Muscle of back (tissue), 11 donors: Measurements from ENCODE around the gene ANKRD44. TPM values are rescaled to one million over a fixed set of nuclear protein-coding genes. Genes with fewer than 3 reads are reported as not detected.

Experiments used
- DNase-seq, 3 donors: peaks; one replicate each; pipeline versions ENCODE4 v3.0.0 to v3.0.0-alpha.2; 2013
- polyA plus RNA-seq, 10 donors: library from polyadenylated mRNA; unstranded; fragments of 120-200 nt; gene quantifications; one replicate each; pipeline ENCODE4 v1.2.1, GENCODE V29; 2013; ENCODE audit not compliant: insufficient read length in 10 of 10

ANKRD44 gene
- polyA plus RNA-seq, 10 donors, result 8.9 to 27.0 (median 16.6) TPM

DNA sequence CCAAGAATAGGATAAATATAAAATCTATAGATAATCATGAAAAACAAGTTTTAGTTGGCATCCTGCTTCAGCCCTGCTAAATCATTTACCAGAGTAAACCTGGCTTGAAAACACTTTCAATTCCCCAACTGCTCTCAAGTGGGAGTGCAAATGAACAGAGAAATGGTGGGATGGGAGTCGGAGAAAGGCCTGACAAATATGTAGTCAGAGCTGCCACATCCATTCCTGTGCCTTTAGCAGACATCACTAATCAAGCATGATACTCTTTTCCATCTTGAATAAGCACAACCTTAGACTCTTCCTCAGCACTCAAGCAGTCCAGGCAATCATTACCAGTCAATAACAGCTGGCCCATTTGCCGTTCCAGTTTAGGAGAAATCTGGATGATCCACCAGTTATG lies 101.3 kb downstream of the ANKRD44 start:
- no peak for DNase-seq

GRCh38 chr2:197208841-197209240 lies 101.7 kb downstream of the ANKRD44 start:
- no peak for DNase-seq

DNA sequence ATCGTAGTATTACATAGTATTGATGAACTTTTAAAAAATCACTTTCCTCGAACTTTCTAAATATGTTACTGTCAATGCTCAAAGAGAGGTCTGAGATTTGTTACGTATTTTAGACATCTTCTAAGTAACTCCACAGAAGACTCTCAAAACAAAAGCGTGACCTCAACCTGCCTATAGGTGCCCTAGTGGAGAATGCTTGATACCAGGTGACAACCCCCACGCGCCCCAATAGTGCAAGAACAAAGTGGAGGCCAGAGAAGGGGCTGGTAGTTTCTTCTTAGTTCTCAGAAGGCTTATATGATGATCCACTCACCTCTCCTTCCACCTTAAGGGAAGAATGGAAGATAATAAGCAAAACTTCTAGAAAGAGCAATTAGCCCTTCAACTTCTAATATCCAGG lies 102.6 kb downstream of the ANKRD44 start:
- no peak for DNase-seq

DNA sequence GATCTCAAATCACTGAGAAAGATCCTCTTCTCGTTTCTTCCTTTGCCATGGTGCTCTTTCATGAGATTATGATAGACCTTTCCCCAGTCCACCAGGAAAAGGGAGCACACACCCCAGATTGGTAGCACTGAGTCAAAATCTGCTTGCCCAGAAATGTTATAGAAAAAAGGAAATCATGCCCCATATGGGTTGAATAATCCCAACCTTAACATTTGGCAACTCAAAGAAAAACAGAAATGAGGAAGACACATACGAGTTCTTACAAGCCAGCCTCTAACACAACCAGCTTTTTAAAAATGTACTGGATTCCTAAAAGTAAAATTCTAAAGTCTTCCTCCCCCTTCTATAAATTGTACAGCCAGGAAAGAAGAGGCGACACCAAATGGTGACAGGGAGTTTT lies 103.0 kb downstream of the ANKRD44 start:
- DNase-seq, result no peak

DNA sequence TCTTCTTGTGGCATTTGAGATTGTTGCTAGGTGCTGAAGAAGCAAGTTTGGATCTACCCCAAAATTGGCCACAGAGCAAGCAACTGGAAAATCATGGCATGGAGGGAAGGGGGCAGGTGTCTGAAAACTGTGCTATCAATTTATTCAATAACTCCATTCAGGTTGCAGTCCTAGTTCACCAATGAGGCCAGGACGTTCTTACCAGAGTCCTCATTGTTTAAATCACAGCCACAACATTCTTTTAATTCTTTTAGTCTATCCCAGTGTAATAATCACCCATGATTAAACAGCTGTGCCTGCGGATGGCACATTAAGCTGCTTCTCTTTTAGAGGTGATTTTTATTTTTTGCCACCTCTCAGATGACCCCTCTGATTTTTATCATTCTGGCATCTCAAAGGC lies 103.5 kb downstream of the ANKRD44 start:
- DNase-seq, result no peak

GRCh38 chr2:197205585-197206215 lies 104.9 kb downstream of the ANKRD44 start:
- no peak for DNase-seq

DNA sequence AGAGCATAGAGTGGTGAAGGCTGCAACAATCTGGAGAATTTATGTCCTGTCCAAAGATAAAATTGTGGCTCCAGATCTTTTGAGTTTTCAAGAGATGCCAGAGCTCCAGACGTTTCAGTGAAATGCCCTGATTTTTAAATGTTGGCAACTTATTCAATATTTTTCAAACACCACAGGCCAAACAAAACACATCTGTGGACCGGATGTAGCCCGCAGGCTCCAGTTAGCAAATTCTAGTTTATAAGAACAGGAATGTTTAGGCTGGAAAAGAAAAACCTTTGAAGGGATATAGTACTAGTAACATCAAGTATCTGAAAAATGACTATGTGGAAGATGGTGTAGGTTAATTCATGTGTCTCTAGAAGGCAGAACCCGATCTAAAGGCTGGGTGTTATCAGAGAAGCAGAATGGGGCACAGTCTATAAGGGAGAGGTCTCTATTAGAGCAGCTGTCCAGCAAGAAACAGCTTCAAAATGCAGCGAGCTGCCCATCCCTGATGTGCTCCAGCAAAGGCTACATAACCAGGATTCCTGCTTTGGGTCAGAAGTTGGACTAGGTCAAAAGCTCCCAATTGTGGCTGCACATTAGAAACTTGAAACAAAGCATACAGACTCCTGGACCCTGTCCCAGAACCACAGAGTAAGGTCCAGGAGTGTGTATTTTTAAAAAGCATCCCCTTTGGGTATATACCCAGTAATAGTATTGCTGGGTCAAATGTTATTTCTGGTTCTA lies 105.9 kb downstream of the ANKRD44 start:
- DNase-seq, result no peak

DNA sequence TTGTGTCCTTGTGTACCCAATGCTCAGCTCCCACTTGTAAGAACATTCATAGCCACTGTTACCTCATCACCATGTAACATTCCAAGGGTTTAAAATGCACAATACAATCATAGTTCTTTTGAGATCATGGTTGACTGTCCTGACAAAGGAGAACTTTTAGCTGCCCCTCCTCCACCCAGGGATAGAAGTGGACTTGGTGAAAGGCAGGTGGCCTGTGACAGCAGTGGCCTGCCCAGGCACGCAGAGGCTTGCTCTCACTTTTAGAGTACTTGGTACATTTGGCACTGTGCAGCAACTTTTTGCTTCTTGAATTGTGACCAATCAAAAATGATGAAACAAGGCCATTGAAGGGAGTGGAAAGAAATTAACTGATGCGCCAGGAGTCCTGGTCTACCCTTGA lies 108.7 kb downstream of the ANKRD44 start:
- DNase-seq, result no peak

- DNase-seq, result no peak
Observed at GRCh38 chr2:197200762-197201058, 109.9 kb downstream of the ANKRD44 start.

DNA sequence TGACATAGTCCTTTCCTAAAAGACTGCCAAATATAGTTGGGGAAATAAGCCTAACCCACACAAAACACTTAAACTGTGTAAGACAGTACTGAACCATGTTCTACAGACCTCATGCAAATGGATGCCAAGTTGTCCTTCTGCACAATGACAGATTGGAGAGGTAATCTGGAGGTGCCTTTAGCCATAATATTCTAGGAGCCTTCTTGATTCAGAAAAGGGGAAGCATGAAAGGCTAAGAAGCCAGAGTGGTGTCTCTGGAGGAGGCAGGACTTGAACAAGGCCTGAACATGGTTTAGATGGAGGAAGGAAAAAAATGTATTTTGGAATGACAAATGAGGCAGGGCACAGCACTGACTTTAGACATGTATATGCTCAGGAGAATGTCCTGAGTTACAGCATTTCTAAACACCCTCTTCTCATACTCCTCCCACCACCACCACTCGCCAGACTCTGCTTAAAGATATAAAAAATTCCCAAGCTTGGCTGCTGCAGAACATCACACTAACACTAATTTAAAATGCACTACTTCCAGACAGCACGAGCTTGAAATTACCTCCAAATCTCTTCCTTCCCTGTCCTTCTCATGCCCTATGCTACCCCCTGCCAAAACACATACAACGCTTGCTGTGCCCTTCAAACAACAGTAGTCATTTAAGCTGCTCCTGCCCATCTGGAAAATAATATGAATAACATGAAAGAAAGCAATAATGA lies 110.4 kb downstream of the ANKRD44 start:
- no peak for DNase-seq

DNA sequence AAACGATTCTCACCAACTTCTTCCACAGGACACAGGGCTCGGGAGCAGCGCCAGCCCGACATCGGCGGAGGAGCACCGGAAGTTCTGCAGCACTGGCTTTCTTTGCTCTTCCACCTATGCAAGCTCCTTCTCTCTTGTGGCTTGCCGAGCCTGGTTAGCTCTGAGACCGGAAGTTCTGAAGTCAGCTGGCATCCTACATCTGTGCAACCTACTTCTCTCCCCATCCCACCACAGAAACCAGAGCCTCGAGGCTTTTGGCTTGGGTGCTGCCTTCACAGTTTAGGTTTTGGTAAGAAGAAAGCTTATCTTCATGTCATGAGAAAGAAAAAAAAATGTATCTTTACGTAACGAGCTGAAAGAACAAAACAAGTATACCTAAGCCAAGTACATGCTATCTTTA lies 111.7 kb downstream of the ANKRD44 start:
- no peak for DNase-seq

GRCh38 chr2:197197895-197198311 lies 112.7 kb downstream of the ANKRD44 start:
- no peak for DNase-seq

GRCh38 chr2:197196541-197197180 lies 113.9 kb downstream of the ANKRD44 start:
- DNase-seq, result no peak

DNA sequence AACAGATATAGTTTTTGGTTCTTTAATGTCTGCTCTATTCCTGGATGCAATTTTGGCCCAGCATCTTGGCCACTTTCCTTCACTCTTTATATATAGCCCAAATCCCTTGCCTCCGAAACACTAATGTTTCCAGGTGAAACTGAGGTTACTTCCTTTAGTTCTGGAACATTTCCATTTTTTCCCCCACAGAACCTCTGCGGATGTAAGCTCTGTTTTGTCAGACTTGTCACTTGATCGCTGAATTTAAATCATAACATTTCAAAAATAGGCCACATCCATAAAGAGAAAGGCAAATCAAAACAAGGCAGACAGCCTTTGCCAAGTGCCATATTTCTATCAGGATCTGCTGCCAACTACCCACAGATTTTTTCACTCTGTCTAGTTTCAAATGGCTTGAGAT lies 115.1 kb downstream of the ANKRD44 start:
- DNase-seq, result peak in 2 of 3 donors; percentile 58 to 82

DNA sequence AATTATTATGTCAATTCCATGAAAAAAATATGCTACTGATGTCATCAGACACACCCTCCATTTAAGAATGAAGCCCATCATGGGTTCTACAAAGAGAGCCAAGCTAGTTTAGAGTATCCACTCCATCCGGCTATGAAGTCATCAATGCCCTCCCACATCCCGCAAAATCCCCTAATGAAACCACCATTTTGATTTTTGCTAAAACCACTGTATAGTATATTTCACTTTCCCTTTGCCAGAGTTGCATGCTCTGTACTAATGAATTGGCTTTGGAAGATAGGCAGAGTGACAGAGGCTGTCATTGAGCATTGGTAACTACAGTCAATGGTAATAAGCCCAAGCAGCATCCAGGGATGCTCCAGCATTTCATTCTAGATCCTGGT lies 118.6 kb downstream of the ANKRD44 start:
- no peak for DNase-seq

DNA sequence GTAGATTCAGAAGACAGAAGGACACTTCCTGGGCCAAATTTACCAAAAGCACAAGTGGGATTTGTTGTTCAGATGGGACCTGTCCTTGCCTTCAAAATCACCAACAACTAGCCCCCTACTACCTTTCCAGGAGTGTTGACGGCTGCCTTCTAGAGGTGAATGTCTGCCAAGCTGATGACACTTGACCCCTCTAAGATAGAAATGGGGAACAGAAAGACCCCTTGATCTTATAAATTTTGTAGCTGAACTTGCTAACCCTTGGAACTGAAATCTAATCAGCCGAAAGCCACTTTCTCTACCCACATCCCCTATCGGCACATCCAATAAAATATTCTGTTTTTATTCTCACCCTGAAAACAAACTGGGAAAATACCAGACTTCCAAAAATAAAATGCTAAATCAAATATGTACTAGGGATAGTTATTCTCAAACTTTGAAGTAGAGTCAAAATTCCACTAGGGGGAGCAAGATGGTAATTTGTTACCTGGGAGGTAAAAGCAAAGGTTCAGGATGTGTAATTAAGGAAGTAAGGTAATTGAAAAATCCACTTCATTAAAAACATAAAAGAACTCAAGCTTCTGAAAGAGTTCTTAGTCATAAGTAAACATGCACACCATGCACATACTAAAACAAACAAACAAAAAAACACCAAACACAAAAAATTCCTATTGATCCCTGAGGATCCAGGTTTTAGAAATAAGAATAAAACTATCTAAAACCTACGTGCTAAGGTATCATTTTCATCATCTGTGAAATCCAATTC lies 119.2 kb downstream of the ANKRD44 start:
- peak in 1 of 3 donors; percentile 44 for DNase-seq

DNA sequence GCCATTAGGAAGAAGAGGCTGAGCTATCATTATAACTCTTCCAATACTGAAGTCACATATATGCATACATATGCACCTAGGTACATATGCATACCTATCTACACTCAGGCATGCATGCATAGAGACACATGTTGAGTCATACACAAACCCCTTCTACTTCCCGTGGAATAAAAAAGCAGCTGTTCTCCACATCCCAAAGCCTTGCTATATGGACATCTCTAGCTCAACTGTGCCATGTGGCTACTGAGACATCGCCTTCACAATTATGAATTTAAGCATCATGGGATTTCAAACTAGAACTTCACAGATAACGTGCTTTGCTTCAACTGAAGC lies 120.5 kb downstream of the ANKRD44 start:
- no peak for DNase-seq

DNA sequence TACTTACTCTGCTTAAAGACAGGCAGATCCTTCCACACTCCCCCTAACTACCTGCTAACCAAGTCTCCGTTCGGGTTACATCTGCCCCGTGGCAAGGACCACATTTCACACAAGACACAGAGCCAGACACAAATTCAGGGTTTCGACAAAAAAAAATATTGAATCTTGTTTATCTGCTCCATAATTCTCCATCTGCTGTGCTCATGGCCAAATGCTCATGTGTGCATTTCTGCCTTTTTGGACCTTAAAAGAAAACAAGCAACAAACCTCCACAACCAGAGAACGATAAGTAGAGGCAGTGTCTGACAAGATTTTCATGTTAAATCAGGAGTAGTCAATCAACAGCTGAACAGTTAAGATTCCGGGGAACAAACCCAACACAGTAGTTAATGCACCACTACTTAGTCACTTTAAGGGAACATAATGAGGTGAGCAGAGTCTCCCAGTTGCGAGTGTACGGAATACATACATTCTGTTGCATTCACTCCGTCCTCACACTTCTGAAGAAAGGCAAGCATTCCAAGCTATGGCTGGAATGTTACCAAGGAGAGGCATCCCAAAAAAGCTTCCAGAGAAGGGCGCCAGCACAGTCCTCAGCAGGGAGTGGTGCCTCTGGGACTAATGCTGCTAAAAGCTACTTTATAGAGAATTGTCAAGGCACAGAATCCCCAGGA lies 121.0 kb downstream of the ANKRD44 start:
- no peak for DNase-seq

DNA sequence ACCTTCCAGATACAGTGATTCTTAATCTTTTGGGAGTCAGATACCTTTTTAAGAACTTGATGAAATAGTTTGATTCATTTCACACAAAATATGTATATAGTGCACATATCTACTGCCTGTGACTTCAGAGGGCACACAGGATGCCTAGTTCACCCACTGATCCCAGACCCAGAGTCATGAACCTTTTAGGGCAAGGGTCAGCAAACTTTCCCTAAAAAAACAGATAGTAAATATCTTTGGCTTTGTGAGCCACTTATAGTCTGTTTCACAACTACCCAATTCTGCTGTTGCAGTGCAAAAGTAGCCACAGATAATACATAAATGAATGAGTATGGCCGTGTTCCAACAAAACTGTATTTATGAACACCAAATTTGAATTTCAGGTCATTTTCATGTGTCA lies 124.9 kb downstream of the ANKRD44 start:
- DNase-seq, result no peak

DNA sequence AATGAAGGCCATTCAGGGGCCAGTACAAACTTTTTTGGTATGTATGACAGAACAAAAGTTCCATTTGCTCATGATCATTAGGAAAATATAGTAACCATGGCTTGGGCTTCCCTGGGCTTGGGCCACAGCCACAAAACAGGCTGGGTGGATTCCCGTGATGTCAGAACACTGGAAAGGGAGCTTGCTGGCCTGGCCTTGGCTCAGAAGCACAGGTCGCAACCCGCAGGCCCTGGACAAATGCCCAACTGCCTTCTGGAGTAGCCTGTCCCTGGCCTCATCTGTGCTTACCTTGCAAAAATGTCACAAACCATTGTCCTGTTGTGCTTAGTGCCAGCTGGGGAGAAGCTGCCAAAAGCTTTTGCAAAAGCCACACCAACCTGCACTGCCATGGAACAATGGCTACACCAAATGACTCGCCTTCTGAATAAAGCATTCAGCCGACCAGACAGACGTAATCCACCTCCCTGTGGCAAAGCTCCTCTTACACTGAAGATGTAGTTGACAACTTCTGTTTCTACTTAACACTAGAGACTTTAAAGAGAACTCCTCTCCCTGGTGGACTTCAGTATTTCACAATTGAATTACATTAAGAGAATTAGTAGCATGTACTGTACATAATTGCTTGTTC lies 125.5 kb downstream of the ANKRD44 start:
- DNase-seq, result peak in 1 of 3 donors; percentile 59

DNA sequence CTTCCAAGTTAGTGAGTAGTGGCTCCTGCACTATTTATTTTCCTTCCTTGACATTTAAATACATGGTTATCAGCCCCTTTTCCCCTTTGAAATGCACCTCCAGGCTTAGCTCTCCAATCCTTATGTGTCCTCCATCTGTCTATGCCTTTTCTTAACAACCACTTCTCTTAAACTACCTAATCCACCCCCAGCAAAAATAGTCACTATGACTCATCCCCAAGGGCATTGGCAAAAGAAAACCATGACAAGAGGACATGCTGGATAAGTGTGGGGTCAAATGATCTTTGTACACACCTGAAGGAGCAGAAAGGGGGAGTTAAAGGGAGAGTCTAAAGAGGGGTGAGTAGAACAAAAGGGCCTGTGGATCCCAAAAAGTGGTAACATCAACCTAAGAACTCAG lies 127.2 kb downstream of the ANKRD44 start:
- DNase-seq, result no peak
